B cell (primary cell): Measurements from ENCODE around the gene TMEM126A.

Source experiments
- EZH2 ChIP-seq: IDR thresholded peaks from 2 replicates; pipeline ENCODE4 v1.6.1; 2012; ENCODE audit warnings: borderline replicate concordance, low read depth, mild to moderate bottlenecking, moderate library complexity, low read length; ENCODE audit not compliant: insufficient read depth, poor library complexity, severe bottlenecking
- TF ChIP-seq, protein P1 (sequence below): fragments of 200-600 bp; IDR thresholded peaks from one replicate; pipeline ENCODE4 v1.8.0; 2022; ENCODE audit warnings: antibody characterized with exemption, mild to moderate bottlenecking

GRCh38 chr11:85634747-85635146 is 13.0 kb upstream of the TMEM126A start:
- TF ChIP-seq, protein P1, sequence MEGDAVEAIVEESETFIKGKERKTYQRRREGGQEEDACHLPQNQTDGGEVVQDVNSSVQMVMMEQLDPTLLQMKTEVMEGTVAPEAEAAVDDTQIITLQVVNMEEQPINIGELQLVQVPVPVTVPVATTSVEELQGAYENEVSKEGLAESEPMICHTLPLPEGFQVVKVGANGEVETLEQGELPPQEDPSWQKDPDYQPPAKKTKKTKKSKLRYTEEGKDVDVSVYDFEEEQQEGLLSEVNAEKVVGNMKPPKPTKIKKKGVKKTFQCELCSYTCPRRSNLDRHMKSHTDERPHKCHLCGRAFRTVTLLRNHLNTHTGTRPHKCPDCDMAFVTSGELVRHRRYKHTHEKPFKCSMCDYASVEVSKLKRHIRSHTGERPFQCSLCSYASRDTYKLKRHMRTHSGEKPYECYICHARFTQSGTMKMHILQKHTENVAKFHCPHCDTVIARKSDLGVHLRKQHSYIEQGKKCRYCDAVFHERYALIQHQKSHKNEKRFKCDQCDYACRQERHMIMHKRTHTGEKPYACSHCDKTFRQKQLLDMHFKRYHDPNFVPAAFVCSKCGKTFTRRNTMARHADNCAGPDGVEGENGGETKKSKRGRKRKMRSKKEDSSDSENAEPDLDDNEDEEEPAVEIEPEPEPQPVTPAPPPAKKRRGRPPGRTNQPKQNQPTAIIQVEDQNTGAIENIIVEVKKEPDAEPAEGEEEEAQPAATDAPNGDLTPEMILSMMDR = no peak
- TF ChIP-seq EZH2 = no peak
